ENCODE data around the gene SFPQ. TPM values are rescaled to one million over a fixed set of nuclear protein-coding genes. Genes with fewer than 3 reads are reported as not detected.
A peak's percentile ranks its signal among the peaks of the same experiment; 100 is the strongest.
"Not testable (repeated sequence)": the region's sequence is repeated elsewhere in the genome, so short reads cannot be mapped to it uniquely, and the experiment has no call there.

Gene SFPQ
- total RNA-seq, 1 donor from 2014 or later, result 116 TPM

DNA sequence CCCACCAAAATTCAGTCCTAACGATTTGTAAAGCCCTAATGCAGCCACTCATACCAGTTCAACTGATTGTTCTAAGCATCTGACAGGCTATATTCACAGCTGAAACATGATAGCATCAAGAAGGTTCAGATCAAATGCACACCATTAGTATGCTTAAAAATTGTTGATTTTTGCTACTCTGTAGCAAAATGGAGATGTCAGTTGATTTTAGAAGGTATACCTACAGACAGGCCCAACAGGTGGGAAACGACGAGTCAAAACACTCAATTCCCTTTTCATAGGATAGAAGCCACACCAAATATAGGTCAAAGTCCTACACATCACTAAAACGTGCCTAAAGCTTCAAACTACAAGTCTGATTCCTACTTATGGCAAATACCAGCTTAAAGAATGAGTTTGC lies 6.7 kb downstream of the SFPQ start:
- ATAC-seq, result no peak

DNA sequence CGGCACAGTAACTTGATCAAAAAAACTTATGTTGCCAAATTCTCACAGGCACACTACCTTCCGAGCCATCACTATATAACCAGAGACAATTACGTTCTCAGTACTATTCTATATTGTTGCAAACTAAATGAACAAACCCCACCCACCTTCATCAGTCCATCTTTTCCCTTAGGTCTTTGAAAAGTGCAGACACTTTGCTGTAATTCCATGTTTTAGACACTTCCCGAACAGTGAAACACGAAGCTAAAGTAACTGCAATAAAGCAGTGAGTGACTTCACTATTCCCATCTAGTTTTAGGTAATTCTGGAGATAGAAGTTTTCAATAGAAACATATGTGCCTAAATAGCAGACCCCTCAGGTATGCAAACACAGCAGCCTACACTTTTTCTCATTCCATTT lies 7.7 kb downstream of the SFPQ start:
- ATAC-seq, result no peak

DNA sequence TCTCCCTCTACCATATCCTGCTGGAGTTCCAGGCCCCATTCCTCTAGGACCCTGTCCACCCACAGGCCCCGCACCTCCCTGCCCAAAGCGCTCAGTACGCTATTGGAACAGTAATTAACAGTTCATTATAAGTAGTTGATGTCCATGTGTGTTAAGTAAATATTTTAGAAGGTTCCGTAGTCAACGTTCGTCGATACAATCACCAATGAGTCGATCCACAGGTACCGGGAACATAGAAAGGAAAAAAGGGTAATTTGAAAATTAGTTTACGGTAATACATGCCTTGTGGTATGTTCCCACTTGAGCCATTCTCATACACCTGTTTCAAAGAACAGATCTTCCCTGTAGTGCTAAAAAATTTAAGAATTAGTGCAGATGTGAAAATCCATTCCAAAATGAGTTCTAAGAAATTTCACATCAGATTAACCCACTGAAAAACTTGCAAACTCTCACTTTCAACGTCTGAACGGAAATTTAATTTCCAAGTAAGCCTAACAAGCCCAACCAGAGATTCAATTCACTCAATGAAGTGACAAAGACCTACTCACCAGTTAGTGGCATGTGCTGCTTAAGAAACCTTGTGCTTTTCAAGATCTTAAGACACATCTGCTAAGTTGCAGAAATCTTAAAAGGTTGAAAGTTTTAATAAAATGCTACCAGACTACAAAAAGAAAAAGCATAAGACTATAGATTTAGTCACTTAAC lies 8.3 kb downstream of the SFPQ start:
- no peak for ATAC-seq

DNA sequence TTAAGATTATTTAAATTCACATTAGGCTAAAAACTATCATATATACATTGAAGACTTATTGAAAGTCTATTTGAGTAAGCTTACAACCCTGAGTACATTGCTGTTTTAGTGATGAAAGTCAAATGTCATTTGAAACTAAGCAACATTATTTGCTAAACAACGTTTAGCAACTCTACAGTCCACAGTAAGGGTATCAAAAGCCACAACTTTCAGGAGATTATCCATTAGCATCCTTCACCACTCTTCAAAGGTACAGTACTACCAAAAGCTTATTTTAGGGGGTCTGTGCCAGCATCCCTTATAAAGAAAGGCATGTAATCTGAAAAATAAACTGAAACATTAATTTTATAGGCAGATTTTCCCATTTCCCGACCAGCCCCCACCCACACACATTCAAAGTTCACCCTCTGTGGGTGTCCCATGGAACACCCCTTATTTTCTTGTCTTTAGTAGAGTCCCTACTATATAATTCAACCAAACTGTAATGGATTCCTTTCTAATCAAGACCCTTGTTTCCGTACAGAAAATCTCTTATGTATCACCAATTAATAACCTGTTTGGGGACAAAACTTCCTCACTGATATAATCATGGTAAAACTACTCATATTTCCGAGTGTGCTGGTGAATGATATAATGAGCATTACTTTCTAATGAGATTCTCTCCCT lies 11.0 kb downstream of the SFPQ start:
- ATAC-seq, result no peak

DNA sequence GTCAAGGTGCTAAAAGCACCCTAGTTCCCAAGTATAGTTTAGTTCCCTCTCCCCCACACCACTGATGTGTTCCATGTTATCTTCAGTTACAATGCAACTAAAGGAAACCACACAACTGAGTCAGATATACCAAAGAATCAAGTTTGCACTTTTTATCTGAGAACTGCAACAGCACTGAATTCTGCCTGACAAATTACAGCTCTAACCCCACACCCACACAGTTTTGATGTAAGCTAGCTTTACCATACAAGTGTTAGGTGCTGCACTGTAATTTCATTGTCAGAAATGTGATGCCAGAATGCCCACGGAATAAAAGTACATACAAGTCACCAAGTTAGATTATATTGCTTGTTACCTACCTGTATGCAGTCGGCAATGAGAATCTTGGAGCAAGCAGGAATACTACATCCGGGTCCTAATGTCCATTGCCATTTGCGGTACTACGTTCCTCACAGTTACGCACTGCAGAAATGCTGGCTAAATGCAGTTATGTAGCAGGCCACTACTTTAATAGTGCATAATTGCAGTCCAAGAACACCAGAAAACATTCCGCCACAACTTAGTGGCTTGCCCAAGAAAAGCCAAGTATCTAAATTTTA lies 12.1 kb downstream of the SFPQ start:
- ATAC-seq, result no peak

DNA sequence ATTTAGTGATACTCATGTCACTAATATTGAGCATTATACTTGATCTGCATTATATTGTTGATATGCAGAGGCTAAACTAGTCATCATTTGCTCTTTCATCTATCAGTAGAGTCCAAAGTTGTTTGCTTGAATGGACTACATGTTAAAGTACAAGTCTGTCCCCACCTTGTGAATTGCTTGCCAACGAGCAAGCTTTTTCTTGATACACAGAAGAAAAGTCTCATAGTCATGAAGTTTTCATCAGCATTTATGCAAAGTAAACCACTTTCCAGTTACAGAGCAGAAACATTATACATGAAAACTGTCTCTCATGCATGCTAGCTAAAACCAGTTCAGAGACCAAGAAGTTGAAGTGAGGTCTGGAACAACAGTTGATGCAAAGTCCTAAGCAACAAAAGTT lies 13.0 kb downstream of the SFPQ start:
- no peak for ATAC-seq

DNA sequence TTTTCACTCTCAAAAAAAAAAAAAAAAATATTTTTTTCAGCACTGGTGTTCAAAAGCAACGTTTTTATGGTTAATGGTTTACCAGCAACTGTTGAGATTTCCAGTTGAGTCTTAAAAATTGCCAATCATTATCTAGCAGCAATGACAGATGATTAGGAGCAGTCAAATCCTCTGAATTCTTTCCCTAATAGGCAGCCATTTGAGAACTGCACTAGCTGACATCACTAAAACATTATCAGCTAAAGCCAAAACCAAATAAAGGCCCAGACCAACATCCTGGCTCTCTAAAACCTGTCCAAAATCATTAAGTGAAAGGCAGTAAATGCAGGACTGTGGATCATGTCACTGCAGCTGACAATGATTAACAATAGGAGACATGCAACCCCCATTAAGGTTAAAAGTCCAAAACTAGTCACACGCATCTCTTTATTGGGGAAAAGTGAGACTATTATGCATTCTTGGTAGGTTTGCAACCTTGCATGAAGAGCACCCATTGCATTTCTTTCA lies 14.0 kb downstream of the SFPQ start:
- ATAC-seq, result no peak

DNA sequence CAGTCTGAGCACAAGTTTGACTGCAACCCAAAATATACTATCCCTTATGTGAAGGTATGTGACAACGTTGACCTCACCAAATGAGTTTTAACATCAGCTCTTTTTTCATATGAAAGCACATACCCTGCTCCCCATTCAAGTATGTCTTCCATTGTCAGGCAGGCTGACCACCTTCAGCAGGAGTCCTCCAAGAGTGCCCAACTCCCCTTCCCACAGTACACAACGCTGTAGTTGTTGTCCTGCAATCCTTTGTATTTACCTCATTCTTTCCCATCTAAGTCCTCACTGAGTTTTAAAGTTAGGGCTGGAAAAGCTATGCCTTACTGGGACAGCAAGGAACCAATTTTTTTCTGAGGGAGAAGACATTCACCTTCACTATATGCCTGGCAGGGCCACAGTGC lies 14.7 kb downstream of the SFPQ start:
- no peak for ATAC-seq

DNA sequence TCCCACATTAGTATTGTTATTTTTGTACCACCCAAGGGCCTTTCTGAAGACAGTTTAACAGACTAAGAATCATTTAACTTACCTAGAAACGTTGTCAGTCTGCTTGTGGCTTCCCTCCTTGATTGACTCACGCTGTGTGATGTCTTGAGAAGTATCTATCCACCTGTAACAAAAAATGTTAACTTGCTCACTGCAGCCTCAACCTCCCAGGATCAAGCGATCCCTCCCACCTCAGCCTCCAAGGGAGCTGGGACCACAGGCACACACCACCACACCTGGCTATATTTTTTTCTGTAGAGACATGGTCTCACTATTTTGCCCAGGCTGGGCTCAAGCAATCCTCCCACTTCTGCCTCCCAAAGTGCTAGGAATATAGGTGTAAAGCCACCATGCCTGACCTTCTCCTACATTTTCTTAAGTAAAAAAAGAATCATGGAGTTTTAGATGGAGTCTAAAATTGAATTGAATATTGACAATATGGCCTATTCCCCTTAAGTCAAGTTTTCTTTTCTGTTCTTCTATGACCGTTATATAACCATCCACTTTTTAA lies 15.6 kb downstream of the SFPQ start:
- no peak for ATAC-seq

DNA sequence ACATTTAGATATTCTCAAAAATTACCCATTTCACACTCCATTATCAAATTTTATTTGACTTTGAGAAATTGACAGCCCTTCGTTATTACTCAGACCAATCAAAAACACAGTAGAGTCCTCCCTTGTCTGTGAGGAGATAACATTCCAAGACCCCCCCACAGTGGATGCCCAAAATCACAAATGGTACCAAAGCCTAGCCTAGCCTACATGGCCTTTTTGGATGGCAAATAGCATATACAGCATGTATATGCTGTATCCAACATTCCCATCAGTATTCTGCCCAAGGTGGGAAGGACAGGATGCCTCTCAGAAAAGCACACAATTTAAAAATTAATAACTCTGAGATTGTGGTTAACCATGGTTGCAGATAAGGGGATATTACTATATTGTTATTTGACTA lies 17.3 kb downstream of the SFPQ start:
- no peak for ATAC-seq

DNA sequence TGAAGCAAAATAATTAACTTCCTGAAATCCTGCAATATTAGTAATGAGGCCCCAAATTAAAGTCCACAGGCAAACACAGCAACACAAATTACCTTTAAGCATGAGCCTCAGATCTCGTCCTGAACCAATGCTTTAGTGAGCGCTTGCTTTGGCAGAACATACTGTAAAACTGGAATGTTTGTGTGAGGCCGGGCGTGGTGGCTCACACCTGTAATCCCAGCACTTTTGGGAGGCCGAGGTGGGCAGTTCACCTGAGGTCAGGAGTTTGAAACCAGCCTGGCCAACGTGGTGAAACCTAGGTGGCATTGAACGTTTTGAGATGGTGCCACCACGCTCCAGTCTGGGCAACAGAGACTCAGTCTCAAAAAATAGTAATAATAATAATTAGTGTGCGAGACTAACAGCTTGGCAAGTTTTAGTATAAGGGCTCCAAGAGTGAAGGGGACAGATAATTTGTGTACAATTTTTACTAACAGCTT lies 17.8 kb downstream of the SFPQ start:
- no peak for ATAC-seq

DNA sequence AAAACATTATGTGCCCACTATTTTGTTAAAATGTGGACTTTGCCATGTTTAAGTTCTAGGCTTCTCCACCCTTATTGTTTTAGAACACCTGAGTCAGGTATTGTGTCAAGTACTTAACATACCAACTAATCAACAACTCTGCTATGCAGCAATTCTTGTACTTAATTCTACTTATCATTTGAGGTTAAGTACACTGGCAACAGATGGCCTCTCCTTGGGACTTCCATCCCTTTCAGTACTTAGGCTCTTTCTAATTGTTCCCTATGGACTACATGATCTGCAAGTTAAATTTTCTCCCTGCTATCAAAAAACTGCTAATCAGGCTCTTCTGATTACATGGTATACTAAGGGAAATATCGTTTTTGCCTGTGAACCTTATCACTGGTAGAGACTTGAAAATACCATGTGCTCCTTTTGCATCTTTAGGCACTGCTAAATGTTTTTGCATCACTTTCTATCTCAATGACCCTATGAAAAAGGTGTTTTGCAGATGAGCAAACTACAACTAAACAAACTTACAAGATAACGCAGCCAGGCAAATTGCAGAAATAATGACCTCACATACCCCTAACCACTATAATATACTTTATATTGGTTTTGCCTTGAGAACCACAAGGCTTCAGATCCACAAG lies 18.9 kb downstream of the SFPQ start:
- peak; percentile 9 for ATAC-seq

DNA sequence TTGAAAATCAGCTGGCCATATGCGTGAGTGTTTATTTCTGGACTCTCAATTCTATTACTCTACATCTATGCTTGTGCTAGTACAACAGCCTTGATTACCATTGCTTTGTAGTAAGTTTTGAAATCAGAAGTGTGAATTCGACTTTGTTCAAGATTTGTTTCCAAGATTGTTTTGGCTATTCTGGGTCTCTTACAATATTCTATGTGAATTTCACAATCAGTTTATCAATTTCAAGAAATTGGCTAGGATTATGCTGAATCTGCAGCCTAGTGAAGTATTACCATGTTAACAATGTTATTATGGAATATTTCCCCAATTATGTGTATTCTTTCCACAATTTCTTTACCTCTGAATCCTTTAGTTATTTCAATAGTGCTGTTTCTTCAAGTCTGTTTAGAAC lies 19.5 kb downstream of the SFPQ start:
- ATAC-seq, result no peak

DNA sequence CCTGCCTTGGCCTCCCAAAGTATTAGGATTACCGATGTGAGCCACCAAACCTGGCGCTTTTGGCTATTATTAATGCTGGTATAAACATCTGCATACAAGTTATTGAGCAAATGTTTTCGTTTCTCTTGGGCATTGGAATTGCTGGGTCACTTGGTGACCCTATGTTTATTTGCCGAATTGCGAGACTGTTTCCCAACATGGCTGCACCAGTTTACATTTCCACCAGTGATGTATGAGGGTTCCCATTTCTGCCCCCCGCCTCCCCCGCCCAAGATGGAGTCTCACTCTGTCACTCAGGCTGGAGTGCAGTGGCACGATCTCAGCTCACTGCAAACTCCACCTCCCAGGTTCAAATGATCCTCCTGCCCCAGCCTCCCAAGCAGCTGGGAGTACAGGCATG lies 20.9 kb downstream of the SFPQ start:
- ATAC-seq, result no peak

DNA sequence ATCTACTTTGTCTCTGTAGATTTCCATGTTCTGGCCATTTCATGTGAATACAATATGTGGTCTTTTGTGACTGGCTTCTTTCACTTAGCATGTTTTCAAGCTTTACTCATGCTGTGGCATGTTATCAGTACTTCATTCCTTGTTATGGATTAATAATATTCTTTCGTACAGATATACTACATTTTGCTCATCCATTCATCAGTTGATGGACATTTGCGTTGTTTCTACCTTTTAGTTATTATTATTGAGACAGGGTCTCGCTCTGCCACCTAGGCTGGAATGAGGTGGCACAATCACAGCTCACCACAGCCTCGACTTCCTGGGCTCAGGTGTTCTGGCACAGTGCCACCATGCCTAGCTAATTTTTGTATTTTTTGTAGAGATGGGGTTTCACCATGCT lies 21.4 kb downstream of the SFPQ start:
- no peak for ATAC-seq

DNA sequence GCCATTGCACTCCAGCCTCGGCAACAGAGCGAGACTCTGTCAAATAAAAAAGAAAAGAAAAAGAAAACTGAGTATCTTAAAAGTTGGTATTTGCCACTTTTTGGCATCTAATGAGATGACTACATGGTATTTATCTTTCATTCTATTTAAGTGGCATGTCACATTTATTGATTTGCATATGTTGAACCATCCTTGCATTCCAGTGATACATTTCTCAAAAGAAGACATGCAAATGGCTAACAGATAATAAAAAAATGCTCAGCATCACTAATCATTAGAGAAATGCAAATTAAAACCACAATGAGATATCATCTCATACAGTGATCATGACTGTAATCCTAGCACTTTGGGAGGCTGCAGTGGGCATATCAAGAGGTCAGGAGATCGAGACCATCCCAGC lies 28.1 kb downstream of the SFPQ start:
- ATAC-seq, result no peak

DNA sequence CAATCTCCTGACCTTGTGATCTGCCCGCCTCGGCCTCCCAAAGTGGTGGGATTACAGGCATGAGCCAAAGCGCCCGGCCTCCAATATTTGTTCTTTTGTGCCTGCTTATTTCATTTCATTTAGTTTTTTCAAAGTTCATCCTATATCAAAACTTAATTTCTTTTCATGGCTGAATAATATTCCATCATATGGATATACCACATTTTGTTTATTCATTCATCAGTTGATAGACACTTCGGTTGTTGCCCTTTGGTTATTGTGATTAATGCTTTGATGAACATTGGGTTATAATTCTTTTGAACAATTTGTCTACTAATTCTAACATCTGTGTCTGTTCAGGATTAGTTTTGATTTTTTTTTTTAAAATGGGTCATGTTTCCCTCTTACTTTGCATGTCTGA lies 41.7 kb downstream of the SFPQ start:
- no peak for ATAC-seq

DNA sequence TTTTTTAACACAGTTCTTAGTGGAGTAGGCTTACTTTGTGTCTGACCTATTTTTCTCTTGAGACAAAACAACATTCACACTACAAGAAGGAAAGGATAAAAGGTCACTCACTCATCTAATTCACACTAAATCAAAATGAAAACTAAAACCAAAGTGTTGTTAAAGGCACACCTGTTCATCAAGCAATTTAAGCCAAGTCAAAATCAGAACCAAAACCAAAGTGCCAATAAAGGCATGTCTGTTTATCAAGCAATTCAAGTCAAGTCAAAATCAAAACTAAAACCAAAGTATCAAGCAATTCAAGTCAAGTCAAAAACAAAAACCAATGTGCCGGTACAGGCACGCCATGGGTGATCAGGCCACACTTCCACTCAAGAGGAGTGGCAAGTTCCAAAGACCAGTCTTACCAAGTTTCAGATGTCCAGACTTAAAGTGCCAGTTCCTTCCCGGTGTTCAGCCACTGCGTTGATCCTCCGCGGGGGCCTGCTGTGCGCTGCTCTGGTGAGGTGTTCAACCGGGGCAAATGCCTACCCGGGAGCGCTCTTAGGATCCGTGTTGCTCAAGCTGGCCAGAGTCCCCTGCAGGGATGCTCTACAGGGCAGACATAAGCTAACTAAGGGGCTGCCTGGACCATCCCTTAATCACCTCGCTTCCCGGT lies 46.9 kb downstream of the SFPQ start:
- ATAC-seq, result not testable (repeated sequence)

DNA sequence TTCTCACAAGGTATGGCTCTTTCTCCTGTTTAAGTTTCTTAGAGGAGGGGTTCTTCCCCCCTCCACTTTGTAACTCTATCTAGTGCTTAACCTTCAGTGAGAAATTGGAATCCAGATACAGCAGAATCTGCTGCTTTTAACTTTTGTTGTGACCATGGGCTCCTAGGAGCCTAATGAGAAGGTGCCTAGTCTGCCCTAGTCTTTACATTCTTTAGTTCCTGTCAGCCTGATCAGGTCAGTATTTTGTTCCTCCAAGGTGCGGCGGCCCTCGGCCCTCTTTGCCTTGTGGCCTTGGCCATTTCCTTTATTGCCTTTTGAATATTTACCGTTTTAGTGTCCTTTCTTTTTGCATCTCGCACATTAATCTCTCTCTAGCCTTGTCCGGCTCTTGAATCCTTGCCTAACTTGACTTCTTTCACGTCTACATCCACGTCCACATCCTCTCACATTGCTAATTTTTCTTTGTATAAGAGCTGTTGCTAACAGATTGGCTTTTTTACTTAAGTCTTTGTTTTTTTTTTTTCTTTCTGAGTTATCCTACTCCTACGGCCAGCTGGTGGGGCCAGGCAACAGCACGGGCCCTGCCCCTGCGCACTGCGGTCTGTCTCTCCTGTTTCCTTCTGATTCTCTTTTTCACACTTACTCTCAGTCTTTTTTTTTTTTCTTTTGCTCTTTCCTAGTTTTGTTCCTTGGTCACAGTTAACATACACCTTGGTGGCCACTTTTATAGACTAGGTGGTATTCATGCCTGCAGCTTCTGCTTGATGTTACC lies 49.0 kb downstream of the SFPQ start:
- peak; percentile 31 for ATAC-seq

DNA sequence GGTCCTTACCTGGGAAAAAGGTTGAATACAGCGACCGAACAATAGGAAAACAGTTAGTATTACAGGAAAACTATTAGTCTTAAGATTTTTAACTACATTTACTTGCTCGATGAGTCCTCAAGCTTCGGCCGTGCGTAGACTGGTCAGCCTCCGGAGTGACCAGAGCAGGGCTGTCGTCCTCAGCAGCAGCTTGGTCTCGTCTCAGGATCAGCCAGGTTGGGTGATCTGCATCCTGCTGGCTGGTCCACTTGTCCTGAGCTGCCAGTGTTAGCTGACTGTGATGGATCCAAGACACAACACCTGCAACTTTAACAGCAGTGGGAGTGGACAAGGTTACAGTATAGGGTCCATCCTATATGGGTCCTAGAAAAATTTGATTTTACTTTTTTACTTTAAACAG lies 50.2 kb downstream of the SFPQ start:
- ATAC-seq, result not testable (repeated sequence)

DNA sequence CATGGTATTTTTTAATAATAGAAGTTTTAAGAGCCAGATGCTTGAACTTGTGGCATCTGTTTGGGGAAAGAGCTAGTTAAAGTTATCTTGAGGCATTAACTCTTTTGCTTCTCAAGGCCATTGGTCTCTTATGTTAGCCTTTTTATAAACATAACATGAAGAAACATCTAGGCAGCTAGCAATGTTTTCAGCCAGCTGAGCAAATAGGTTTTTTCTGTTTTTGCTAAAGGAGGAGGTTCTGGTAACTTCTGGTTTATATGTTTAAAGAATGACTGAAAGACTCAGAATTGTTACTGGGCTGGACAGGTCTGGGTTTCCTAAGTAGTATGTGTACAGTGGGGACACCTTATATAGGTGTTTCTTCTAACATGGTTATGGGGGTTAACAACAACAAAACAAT lies 50.7 kb downstream of the SFPQ start:
- ATAC-seq, result not testable (repeated sequence)

DNA sequence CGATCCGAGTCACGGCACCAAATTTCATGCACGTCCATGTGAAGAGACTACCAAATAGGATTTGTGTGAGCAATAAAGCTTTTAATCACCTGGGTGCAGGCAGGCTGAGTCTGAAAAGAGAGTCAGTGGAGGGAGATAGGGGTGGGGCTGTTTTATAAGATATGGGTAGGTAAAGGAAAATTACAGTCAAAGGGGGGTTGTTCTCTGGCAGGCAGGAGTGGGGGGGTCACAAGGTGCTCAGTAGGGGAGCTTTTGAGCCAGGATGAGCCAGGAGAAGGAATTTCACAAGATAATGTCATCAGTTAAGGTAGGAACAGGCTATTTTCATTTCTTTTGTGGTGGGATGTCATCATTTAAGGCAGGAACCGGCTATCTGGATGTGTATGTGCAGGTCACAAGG lies 55.4 kb downstream of the SFPQ start:
- not testable (repeated sequence) for ATAC-seq
